ENCODE results near the gene ABCC10.

Gene ABCC10

DNA sequence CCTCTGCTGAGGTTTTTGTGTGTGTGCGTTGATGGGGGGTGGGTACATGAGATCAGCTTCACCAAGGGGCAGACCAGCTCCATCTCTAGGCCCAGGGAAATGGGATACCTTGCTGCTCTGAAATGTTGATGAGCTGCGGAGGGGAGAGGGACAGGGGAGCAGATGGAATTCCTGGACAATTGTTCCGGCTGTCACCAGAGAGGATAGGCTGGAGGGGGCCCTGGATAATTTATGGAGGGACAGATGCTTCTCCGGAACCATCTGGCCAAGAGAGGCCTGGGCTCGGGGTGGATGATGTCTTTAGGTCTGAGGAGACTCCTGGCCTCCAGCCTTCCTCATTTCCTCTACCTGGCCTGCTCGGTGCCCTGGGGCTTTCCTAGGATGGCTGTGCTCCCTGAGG lies 48.2 kb downstream of the ABCC10 start:
- peaks cover 9% of the 10 kb centered on the region for H3K27me3 ChIP-seq (replicated peaks; ENCODE audit: control insufficient read depth, insufficient read depth, low read length)
- no peak overlapping the region for H3K4me3 ChIP-seq (ENCODE audit: low read length)
- no peak for DNase-seq (ENCODE audit: low read depth)
- H3K9me3 ChIP-seq (ENCODE audit: control insufficient read depth, low read length), result no peaks in the 10 kb centered on the region
- no peak overlapping the region for H3K9ac ChIP-seq (ENCODE audit: low read length)
- H3K4me1 ChIP-seq (ENCODE audit: control insufficient read depth, insufficient read depth, low read length), result peaks cover 11% of the 10 kb centered on the region
- H3K36me3 ChIP-seq (ENCODE audit: control insufficient read depth, insufficient read depth, low read length, severe bottlenecking), result no peaks in the 10 kb centered on the region

DNA sequence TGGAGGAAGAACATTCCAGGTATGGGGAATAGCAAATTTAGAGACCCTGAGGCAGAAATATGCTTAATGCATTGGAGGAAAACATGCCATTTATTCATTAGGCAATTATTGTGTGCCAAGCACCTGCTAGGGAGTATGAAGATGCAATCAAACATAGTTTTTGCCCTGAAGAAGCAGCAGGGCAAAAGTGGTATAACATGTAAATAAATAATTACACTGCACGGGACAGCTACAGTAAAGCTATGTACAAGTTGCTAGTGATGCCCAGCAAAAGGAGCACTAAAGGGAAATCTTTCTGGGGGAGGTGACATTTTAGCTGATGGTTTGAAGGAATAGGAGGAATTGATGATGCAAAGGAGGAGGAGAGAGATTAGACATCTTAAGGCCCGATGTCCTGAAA lies 49.4 kb downstream of the ABCC10 start:
- peak overlapping the region; percentile 87 for H3K4me3 ChIP-seq (ENCODE audit: low read length)
- H3K4me1 ChIP-seq (ENCODE audit: control insufficient read depth, insufficient read depth, low read length), result peaks cover 11% of the 10 kb centered on the region
- DNase-seq (ENCODE audit: low read depth), result no peak

DNA sequence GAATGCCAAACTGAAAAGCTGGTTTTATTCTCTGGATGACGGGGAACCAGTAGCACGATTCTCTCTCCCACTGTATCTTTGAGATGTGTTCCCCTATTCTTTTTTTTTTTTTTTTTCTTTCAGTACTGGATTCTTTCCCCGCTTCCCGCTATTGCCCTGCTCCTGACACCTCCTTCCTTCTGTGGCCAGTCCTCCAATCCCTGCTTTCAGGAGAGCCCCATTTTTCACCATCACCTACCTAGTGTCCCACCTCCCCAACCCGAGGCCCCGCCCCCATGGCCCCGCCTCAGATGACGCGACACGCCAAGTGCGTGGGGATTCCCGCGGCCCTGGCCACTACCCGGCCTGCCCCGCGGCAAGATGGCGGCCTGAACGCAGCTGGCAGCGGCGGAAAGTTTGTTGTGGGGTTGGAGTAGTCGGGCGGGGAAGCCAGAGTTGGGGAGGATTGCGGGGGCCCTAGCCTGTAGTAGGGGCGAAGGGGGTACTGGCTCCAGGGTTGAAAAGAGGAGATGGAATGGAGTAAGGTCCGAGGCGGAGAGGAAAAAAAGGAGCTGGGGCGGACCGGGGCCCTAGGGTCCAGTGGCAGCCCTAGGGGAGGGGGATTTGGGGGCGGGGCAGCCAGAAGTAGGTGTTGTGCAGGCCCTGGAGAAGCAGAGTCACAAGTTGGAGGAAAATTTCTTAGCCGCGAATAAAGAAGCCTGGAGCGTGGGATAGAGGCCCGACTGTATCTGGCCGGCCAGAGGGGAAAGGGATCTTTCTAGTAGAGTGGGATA lies 50.1 kb downstream of the ABCC10 start, which contains the start of gene TJAP1:
Gene TJAP1 (plus strand): TSS at position 336 of the 773 bp plus-strand sequence. CDS start 21,432 bp downstream, outside the sequence.
- H3K4me1 ChIP-seq (ENCODE audit: control insufficient read depth, insufficient read depth, low read length), result peaks cover 11% of the 10 kb centered on the region
- H3K4me3 ChIP-seq (ENCODE audit: low read length), result peak within 1 kb of the TSS; percentile 87
- H3K27me3 ChIP-seq (replicated peaks; ENCODE audit: control insufficient read depth, insufficient read depth, low read length), result no peaks in the 10 kb centered on the region
- DNase-seq (ENCODE audit: low read depth), result peak; percentile 96
- no peaks in the 10 kb centered on the region for H3K9me3 ChIP-seq (ENCODE audit: control insufficient read depth, low read length)
- H3K9ac ChIP-seq (ENCODE audit: low read length), result peak within 1 kb of the TSS; percentile 89
- no peaks in the 10 kb centered on the region for H3K36me3 ChIP-seq (ENCODE audit: control insufficient read depth, insufficient read depth, low read length, severe bottlenecking)

More for the DNA sequence above, 49.4 kb downstream of the ABCC10 start:
- Histone ChIP-seq H3K27me3 (replicated peaks; ENCODE audit: control insufficient read depth, insufficient read depth, low read length) (peaks cover 4% of the 10 kb centered on the region), H3K9ac (ENCODE audit: low read length) (no peak overlapping the region), H3K9me3 (ENCODE audit: control insufficient read depth, low read length) (no peaks in the 10 kb centered on the region), H3K36me3 (ENCODE audit: control insufficient read depth, insufficient read depth, low read length, severe bottlenecking) (no peaks in the 10 kb centered on the region)

DNA sequence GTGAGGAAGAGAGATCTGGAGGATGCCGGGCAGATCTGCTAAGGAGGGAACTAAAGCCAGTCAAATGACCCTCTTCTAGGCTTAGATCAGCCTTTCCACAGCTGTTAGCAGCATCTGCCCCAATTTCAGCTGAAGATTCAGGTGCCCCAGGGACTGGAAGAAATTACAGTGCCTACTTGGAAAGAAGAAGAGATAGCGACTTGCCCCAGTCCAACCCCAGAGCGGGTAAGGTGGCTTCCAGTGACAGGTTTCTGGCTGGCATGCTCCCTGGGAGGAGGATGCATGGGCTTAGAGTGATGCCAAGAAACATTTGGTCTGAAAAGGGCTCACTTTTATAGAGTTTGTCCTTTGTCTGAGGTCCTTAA lies 50.6 kb downstream of the ABCC10 start:
- no peak for DNase-seq (ENCODE audit: low read depth)
- peaks cover 11% of the 10 kb centered on the region for H3K4me1 ChIP-seq (ENCODE audit: control insufficient read depth, insufficient read depth, low read length)
- peak overlapping the region; percentile 89 for H3K9ac ChIP-seq (ENCODE audit: low read length)
- peak overlapping the region; percentile 87 for H3K4me3 ChIP-seq (ENCODE audit: low read length)
- H3K27me3 ChIP-seq (replicated peaks; ENCODE audit: control insufficient read depth, insufficient read depth, low read length), result no peaks in the 10 kb centered on the region
- no peaks in the 10 kb centered on the region for H3K36me3 ChIP-seq (ENCODE audit: control insufficient read depth, insufficient read depth, low read length, severe bottlenecking)
- no peaks in the 10 kb centered on the region for H3K9me3 ChIP-seq (ENCODE audit: control insufficient read depth, low read length)

DNA sequence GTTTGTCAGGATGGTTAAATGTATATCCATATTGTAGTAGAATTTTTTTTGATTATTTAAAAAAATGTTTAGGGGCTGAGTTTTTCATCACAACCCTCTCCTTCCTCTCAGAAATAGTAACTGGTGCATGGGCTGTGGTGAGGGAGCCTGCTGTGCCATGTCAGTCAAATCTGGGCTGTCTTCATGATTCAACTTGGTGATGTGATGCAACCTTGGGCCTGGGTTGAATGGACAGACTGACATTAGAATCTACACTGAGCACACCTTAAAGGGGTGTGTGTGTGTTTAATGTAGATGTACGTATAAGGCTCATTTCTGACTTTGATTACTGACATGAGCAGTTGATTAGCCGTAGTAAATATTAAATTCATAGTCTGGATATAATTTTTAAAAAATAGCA lies 53.7 kb downstream of the ABCC10 start:
- Histone ChIP-seq H3K4me1 (ENCODE audit: control insufficient read depth, insufficient read depth, low read length) (peaks cover 11% of the 10 kb centered on the region), H3K4me3 (ENCODE audit: low read length) (no peak overlapping the region), H3K9me3 (ENCODE audit: control insufficient read depth, low read length) (no peaks in the 10 kb centered on the region), H3K9ac (ENCODE audit: low read length) (no peak overlapping the region), H3K36me3 (ENCODE audit: control insufficient read depth, insufficient read depth, low read length, severe bottlenecking) (no peaks in the 10 kb centered on the region), H3K27me3 (replicated peaks; ENCODE audit: control insufficient read depth, insufficient read depth, low read length) (no peaks in the 10 kb centered on the region)
- DNase-seq (ENCODE audit: low read depth), result no peak

DNA sequence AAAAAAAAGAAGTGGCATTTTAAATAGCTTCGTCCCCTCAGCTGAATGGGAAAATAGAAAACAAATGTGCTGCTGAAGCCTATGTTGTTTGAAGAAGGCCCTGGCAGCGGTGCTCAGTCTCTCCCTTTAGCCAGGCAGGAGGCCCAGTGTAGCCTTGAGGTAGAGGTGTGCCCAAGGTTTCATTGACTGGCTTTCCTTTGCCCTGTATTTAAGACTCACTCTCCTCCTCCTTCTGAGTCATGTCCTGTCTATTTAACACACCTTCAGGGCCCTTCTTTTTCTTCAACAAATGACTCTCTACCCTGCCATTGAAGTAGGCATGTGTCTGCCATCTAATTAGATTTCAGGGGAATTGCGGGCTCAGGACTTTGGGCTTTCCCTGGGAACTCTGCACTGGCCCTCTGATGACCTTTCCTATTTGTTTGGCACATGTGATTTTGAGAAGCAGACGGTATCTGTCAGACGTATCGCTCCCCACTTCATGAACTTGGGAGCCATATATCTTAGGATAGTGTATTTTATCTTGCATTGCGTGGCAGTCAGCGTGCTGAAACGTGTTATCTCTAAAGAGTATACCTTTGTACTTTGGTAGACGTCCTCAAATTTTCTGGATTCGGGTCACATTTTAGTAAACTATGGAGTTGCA lies 54.4 kb downstream of the ABCC10 start:
- H3K4me3 ChIP-seq (ENCODE audit: low read length), result no peak overlapping the region
- DNase-seq (ENCODE audit: low read depth), result no peak
- no peaks in the 10 kb centered on the region for H3K27me3 ChIP-seq (replicated peaks; ENCODE audit: control insufficient read depth, insufficient read depth, low read length)
- no peak overlapping the region for H3K9ac ChIP-seq (ENCODE audit: low read length)
- no peaks in the 10 kb centered on the region for H3K36me3 ChIP-seq (ENCODE audit: control insufficient read depth, insufficient read depth, low read length, severe bottlenecking)
- no peaks in the 10 kb centered on the region for H3K9me3 ChIP-seq (ENCODE audit: control insufficient read depth, low read length)
- peaks cover 11% of the 10 kb centered on the region for H3K4me1 ChIP-seq (ENCODE audit: control insufficient read depth, insufficient read depth, low read length)

DNA sequence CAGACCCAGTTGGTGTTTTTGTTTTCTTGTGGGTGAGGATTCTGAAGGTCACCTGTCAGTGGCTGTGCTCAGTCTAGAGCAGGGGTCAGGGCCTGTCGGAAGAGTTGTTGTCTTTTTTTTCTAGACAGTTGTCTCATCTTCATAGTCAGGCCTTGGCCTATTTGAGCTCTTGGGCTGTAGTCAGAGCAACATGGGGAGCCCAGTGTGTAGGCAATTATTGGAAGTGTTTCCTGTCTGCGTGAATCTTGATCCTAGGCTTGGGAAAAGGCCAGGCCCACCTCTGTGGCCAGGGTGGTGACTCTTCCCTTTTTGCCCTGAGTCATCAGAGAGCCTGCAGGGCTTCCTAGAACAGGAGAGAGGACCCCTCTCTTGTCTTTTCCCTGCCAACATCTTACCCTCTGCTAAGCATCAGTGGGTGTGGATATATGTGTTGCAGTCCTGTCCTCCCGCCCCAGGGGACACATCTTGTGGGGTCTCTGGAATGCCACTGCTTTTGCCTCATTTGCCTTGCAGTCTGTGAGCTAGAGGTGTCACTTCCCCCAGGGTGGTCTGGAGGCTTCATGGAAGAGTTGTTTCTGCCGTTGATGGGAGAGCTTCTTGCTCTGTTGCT lies 61.4 kb downstream of the ABCC10 start:
- no peak for DNase-seq (ENCODE audit: low read depth)
- Histone ChIP-seq H3K4me3 (ENCODE audit: low read length) (no peak overlapping the region), H3K27me3 (replicated peaks; ENCODE audit: control insufficient read depth, insufficient read depth, low read length) (no peaks in the 10 kb centered on the region), H3K9me3 (ENCODE audit: control insufficient read depth, low read length) (no peaks in the 10 kb centered on the region), H3K4me1 (ENCODE audit: control insufficient read depth, insufficient read depth, low read length) (peaks cover 28% of the 10 kb centered on the region), H3K9ac (ENCODE audit: low read length) (no peak overlapping the region), H3K36me3 (ENCODE audit: control insufficient read depth, insufficient read depth, low read length, severe bottlenecking) (no peaks in the 10 kb centered on the region)

DNA sequence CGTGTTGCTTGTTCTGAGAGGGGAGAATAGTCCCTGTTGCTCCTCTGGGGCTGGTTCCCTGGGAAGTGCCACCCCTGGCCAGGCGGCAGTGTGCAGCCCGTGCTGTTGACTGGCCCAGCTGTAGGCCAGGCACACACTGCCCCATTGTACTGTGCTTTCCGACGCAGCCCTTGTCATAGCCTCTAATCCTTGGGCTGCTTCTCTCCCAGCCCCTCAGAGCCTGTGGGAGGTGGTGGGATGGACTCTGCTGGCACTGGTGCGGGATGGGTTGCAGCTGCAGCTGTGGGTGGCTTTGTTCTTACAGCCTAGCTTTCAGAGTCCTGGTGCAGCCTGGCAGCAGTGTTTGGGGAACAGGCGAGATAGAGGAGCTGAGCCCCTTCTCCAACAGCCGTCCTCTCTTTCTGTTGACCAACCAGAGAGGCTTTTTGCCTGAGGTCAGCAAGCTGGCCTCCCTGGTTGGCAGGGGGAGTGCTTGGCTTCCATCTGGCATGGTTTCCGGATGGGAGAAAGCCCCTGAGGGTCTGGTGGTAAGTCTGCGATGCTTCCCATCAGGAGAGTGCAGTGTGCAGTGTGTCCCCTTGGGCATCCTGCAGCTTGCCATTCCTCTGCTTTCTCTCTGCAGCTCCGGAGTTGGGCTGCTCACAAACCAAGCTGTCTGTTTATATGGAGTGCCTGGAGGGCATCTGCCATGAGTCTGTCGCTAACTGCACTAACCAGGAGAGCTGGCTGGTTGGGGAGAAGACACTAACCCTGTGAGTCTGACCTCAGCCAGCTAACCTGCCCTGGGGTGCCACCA lies 62.1 kb downstream of the ABCC10 start:
- no peak overlapping the region for H3K4me3 ChIP-seq (ENCODE audit: low read length)

DNA sequence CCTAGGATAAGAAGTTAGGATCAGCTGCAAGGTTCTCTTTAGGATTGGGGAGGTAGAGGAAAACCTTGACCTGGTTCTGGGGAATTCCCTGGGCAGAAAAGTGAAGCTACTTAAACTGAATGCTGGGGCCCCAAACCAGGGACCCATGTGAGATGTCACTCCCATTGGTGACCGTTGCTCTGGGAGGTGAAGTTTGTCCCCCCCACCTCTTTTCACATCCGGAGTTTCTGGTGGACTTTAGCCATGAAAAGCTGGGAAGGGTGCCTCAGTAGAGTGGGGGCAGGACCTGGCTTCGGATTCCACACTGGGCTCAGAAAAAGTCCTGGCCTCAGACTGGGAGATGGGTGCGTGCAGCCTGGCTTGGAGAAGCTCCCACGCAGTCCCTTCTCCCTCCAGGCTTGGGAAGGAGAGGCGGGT lies 63.2 kb downstream of the ABCC10 start:
- Histone ChIP-seq H3K9ac (ENCODE audit: low read length) (no peak overlapping the region), H3K27me3 (replicated peaks; ENCODE audit: control insufficient read depth, insufficient read depth, low read length) (no peaks in the 10 kb centered on the region), H3K4me1 (ENCODE audit: control insufficient read depth, insufficient read depth, low read length) (peaks cover 36% of the 10 kb centered on the region), H3K4me3 (ENCODE audit: low read length) (no peak overlapping the region), H3K36me3 (ENCODE audit: control insufficient read depth, insufficient read depth, low read length, severe bottlenecking) (no peaks in the 10 kb centered on the region), H3K9me3 (ENCODE audit: control insufficient read depth, low read length) (no peaks in the 10 kb centered on the region)
- no peak for DNase-seq (ENCODE audit: low read depth)

More for the DNA sequence above, 62.1 kb downstream of the ABCC10 start:
- Histone ChIP-seq H3K27me3 (replicated peaks; ENCODE audit: control insufficient read depth, insufficient read depth, low read length) (no peaks in the 10 kb centered on the region), H3K36me3 (ENCODE audit: control insufficient read depth, insufficient read depth, low read length, severe bottlenecking) (no peaks in the 10 kb centered on the region), H3K9me3 (ENCODE audit: control insufficient read depth, low read length) (no peaks in the 10 kb centered on the region), H3K9ac (ENCODE audit: low read length) (no peak overlapping the region), H3K4me1 (ENCODE audit: control insufficient read depth, insufficient read depth, low read length) (peaks cover 28% of the 10 kb centered on the region)
- DNase-seq (ENCODE audit: low read depth), result no peak

DNA sequence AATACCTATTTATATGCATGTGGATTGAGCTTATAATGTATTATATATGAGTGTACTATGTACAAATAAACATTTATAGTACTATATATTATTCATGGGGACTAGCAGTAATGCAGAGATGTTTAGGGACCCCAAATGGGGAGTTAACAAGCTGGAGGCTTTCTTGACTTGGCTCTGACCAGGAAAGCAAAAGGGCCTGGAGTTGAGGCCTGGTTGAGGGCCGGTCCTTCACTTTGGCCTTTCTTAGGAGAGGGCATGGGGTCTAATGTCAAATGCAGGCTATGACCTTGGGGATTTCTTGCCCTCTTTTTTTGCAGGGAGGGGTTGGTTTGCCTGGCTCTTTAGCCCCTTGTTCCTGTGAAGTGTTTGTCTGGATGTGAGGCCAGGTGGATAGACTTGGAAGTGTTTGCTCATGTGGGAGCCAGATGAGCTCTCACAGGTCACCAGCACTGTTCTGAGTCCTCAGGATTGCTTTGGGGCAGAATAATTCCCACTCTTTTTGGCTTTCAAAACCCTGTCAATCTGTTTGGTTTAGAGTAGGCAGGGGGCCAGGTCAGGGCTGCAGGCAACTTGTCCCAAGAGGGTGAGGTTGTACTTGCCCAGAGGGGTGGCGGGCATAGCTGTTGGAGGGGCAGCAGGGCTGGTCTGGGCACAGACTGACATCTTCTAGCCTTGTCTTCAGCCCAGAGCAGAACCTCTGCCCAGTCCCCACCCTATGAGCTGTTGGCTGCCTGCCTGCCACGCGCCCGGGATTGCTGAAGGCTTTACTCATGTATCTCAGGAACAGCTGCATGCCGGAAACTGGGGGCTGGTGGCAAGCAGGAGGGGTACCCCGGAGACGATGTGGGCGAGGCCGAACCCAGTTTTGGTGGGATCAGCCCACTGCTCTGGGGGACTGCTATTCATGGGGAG lies 64.7 kb downstream of the ABCC10 start:
- H3K9me3 ChIP-seq (ENCODE audit: control insufficient read depth, low read length), result no peaks in the 10 kb centered on the region
- peak; percentile 89 for DNase-seq (ENCODE audit: low read depth)
- H3K9ac ChIP-seq (ENCODE audit: low read length), result no peak overlapping the region
- H3K36me3 ChIP-seq (ENCODE audit: control insufficient read depth, insufficient read depth, low read length, severe bottlenecking), result no peaks in the 10 kb centered on the region
- peaks cover 50% of the 10 kb centered on the region for H3K4me1 ChIP-seq (ENCODE audit: control insufficient read depth, insufficient read depth, low read length)
- peak overlapping the region; percentile 43 for H3K4me3 ChIP-seq (ENCODE audit: low read length)
- H3K27me3 ChIP-seq (replicated peaks; ENCODE audit: control insufficient read depth, insufficient read depth, low read length), result no peaks in the 10 kb centered on the region

All from adipocyte (in vitro differentiated cells).